Endothelial cell (in vitro differentiated cells): ENCODE data around the gene AFDN. TPM values are rescaled to one million over a fixed set of nuclear protein-coding genes. Genes with fewer than 3 reads are reported as not detected.

Experiments
- DNase-seq: peaks from one replicate; pipeline ENCODE4 v3.0.0; 2021; ENCODE audit warnings: low spot score
- H3K27ac Mint-ChIP-seq: one replicate; pipeline ENCODE4 v1.8.0; 2021; ENCODE audit warnings: mixed read lengths, inconsistent platforms; ENCODE audit not compliant: unreplicated experiment
- H3K27me3 Mint-ChIP-seq: one replicate; pipeline ENCODE4 v1.8.0; 2021; ENCODE audit warnings: mild to moderate bottlenecking, moderate library complexity, mixed read lengths, inconsistent platforms; ENCODE audit not compliant: unreplicated experiment
- H3K36me3 Mint-ChIP-seq: one replicate; pipeline ENCODE4 v1.8.0; 2021; ENCODE audit warnings: mild to moderate bottlenecking, low read depth, mixed read lengths, inconsistent platforms; ENCODE audit not compliant: unreplicated experiment
- H3K4me1 Mint-ChIP-seq: one replicate; pipeline ENCODE4 v1.8.0; 2021; ENCODE audit warnings: mild to moderate bottlenecking, mixed read lengths, inconsistent platforms; ENCODE audit not compliant: unreplicated experiment
- H3K4me3 Mint-ChIP-seq: one replicate; pipeline ENCODE4 v1.8.0; 2021; ENCODE audit warnings: mild to moderate bottlenecking, mixed read lengths, inconsistent platforms; ENCODE audit not compliant: unreplicated experiment
- H3K9me3 Mint-ChIP-seq: one replicate; pipeline ENCODE4 v1.8.0; 2021; ENCODE audit warnings: mixed read lengths, inconsistent platforms; ENCODE audit not compliant: unreplicated experiment
- total RNA-seq: library from RNA; stranded (reverse); fragmentation: NEBNext Ultra II Directional; extraction: Animal tissue kit (Norgen Biotek cat#: 25700); gene quantifications from one replicate; pipeline ENCODE4 v1.2.1, GENCODE V29; 2021; ENCODE audit not compliant: unreplicated experiment
- TF ChIP-seq, protein P1 (sequence below): fragments of 200-600 bp; sonication (generic); IDR thresholded peaks from one replicate; pipeline ENCODE4 v1.5.0; 2021; ENCODE audit warnings: antibody characterized with exemption; ENCODE audit not compliant: unreplicated experiment

AFDN gene
- total RNA-seq, 1 donor from 2014 or later = 306 TPM

DNA sequence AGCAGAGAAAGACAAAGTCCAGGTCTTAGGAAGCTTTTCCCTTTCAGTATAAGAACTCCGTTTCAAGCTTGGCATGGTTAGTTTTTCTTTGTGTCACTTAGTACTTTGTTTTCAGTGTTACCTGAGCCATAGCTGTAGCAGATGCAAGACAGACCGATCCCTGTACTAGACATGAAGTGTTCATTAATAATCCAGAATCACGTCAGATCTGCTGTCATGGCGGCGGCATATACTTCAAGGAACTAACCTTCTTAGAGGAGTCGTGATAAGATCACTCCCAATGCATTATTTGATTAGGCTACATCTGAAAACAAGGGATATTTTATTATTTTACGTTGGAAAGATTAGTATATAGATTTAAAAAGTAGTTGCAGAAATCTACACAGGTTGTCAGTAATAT lies 83.9 kb downstream of the AFDN start:
- DNase-seq = no peak
- Mint-ChIP-seq H3K9me3 (no peaks in the 10 kb centered on the region), H3K4me3 (no peak overlapping the region), H3K36me3 (peaks cover 17% of the 10 kb centered on the region), H3K27me3 (peaks cover 1% of the 10 kb centered on the region), H3K27ac (no peak overlapping the region), H3K4me1 (no peaks in the 10 kb centered on the region)
- TF ChIP-seq, protein P1, sequence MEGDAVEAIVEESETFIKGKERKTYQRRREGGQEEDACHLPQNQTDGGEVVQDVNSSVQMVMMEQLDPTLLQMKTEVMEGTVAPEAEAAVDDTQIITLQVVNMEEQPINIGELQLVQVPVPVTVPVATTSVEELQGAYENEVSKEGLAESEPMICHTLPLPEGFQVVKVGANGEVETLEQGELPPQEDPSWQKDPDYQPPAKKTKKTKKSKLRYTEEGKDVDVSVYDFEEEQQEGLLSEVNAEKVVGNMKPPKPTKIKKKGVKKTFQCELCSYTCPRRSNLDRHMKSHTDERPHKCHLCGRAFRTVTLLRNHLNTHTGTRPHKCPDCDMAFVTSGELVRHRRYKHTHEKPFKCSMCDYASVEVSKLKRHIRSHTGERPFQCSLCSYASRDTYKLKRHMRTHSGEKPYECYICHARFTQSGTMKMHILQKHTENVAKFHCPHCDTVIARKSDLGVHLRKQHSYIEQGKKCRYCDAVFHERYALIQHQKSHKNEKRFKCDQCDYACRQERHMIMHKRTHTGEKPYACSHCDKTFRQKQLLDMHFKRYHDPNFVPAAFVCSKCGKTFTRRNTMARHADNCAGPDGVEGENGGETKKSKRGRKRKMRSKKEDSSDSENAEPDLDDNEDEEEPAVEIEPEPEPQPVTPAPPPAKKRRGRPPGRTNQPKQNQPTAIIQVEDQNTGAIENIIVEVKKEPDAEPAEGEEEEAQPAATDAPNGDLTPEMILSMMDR = no peak

DNA sequence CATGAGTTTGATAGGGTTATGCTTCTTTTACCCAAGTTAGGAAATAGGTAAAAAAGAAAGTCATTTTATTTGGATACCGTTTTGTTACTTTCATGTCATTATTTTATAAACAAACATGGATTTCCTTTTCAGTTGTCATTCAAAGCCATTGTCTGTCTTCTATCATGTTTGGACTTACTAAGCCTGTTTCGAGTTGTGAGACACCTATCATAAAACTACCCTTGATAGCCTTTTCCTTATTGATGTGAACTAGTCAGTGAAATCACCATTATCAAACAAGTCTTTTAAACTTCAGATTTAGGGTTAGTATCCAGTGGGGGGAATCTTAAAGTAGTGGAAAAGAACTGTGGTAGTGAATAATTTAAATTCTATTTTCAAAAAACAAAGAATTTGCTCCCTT lies 85.8 kb downstream of the AFDN start:
- Mint-ChIP-seq H3K4me3 (no peak overlapping the region), H3K27me3 (peaks cover 1% of the 10 kb centered on the region), H3K9me3 (no peaks in the 10 kb centered on the region), H3K27ac (no peak overlapping the region), H3K36me3 (peaks cover 17% of the 10 kb centered on the region), H3K4me1 (no peaks in the 10 kb centered on the region)
- no peak for DNase-seq
- TF ChIP-seq, protein P1 = no peak

DNA sequence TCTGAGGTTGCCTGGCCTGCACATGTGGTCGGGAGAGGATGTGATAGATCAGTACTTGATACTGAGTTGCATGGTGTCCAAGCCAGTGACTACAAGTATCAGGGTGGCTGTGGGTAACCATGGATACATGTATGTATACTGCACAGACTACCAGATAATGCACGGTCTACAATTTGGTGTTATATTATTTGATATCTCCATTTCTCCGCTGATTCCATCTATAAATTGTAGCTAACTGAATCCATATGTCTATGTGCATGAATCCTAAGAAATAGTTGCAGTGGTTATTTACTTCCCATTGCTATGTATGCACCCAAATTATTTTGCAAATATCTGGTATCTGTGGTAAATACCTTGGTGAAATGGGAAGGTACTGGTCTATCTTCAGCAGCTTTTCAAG lies 87.0 kb downstream of the AFDN start:
- no peaks in the 10 kb centered on the region for H3K9me3 Mint-ChIP-seq
- DNase-seq = no peak
- H3K36me3 Mint-ChIP-seq = peaks cover 29% of the 10 kb centered on the region
- no peaks in the 10 kb centered on the region for H3K4me1 Mint-ChIP-seq
- H3K27ac Mint-ChIP-seq = no peak overlapping the region
- TF ChIP-seq, protein P1 = no peak
- no peak overlapping the region for H3K4me3 Mint-ChIP-seq
- H3K27me3 Mint-ChIP-seq = peaks cover under 1% of the 10 kb centered on the region

DNA sequence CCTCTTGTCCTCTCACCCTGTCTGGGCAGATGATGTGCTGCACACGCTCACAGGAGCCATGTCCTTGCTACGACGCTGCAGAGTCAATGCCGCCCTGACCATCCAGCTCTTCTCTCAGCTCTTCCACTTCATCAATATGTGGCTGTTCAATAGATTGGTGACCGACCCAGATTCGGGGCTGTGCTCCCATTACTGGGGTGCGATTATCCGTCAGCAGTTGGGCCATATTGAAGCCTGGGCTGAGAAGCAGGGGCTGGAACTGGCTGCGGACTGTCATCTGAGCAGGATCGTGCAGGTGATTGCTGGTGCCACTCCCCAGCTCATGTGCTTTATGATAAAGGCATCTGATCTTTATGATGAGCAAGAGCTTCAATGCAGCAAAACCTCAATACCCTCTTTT lies 88.4 kb downstream of the AFDN start:
- Mint-ChIP-seq H3K27ac (no peak overlapping the region), H3K4me1 (no peaks in the 10 kb centered on the region), H3K36me3 (peaks cover 43% of the 10 kb centered on the region), H3K9me3 (no peaks in the 10 kb centered on the region), H3K4me3 (no peak overlapping the region), H3K27me3 (peaks cover 7% of the 10 kb centered on the region)
- no peak for DNase-seq
- TF ChIP-seq, protein P1 = no peak

DNA sequence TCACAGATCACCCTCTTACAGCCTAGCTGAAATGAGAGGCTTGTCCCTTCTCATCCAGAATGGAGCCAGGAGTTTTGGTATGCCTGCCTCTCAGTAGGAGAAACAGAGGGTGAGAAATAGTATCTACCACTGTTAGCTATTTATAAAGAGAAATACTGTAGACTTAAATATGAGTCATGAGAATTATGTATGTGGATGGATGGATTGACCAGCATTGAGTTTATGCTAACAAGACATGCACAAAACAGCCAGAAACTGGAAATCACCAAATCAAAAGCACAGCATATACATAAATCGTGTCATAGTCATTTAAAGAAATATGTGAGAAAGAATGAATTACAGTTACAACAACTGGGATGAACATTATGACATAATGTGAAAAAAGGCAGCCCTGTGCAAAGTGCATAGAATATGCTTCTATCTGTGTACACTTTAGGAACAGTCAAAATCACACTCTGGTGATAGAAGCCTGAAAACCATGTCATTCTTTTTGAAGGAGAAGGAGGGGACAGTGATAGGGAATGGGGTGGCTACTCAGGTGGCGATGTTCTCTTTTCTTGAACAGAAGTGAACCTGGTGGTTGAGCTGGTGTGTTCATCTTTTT lies 90.9 kb downstream of the AFDN start:
- DNase-seq = no peak
- H3K36me3 Mint-ChIP-seq = peaks cover 49% of the 10 kb centered on the region
- TF ChIP-seq, protein P1 = no peak
- no peaks in the 10 kb centered on the region for H3K9me3 Mint-ChIP-seq
- H3K4me1 Mint-ChIP-seq = no peaks in the 10 kb centered on the region
- no peak overlapping the region for H3K4me3 Mint-ChIP-seq
- H3K27ac Mint-ChIP-seq = no peak overlapping the region
- H3K27me3 Mint-ChIP-seq = peaks cover 7% of the 10 kb centered on the region
